IPS DF 4.7 (cell line): ENCODE results near the gene SLC1A7.

Experiments
- DNase-seq: peaks from one replicate; pipeline ENCODE4 v3.0.0-alpha.2; 2013; ENCODE audit warnings: low spot score; ENCODE audit errors: extremely low read depth

The SLC1A7 gene

GRCh38 chr1:53076721-53077598 is 65.5 kb downstream of the SLC1A7 start:
- no peak for DNase-seq

- DNase-seq, result no peak
These were observed 66.3 kb downstream of the SLC1A7 start for GRCh38 chr1:53076165-53076564.

DNA sequence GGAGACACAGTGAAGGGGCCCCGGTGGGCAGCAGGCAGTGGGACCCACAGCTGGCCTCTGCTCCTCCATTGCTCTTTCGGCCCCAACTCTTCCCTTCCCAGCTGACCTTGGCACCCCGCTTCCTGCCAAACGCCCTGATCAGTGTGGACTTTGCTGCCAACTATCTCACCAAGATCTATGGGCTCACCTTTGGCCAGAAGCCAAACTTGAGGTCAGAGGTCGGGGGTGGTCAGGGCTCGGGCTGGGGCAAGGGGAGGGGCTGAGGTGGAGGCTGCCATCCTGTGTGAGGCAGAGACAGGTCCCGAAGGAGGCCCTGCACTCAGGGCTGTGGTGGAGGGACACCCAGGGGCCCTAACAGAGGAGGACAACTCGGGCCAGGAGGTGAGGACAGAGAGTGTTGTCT is 66.7 kb downstream of the SLC1A7 start:
- no peak for DNase-seq

DNA sequence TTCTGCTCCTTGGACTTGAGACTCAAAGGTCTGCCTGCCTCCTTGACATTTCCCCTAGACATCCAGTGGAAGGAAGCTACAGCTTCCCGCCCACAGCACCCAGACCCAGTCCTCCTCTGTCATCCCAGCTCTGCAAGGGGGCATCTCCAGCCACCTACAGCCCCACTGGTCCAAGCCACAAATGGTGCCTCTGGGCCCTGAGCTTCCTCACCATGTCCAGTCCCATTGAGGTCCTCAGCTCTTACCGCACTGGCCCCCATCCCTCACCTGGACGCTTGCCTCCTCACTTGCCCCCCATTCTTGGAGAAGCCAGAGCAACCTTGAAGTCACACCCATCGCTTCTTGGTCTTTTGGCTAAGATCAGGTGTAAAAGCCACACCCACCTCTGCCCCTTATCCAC is 67.2 kb downstream of the SLC1A7 start:
- DNase-seq, result no peak

DNA sequence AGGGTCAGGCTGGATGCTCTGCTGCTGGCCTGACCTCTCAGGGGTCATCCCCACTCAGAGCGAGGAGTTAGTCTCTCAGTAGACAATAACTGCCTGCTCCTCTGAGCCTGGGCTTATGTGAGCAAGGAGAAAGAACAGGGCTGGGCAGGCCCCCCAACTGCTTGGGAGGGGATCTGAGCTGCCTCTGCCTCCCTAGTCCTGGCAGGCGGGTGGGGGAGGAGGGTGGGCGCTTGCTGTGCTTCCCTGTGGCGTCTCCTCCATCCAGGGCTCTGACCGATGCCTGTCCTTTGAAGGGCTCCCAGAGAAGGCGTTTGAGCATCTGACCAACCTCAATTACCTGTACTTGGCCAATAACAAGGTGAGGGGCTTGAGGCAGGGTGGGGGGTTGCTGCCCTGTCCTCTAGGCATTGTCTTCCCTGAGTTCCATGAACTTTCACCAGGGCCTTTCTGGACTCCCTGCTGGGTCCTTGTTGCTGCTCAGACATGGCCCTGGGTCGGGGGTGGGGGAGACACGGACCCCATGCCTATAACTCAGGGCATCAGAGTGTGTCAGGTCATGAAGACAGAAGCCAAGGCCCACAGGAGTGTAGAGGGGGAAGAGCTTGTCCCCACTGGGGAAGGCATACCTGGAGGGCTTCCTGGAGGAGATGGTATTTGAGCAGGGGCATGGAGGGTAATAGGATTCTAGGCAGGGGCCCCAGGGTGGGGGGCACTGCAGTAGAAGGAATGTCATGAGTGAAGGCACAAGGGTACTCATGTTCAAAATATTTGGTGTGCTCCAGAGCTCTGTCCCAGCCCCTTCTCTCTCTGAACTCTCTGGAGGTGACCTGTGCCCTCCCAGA is 67.9 kb downstream of the SLC1A7 start:
- DNase-seq, result no peak

- DNase-seq, result no peak
These were observed 68.5 kb downstream of the SLC1A7 start for GRCh38 chr1:53073868-53074311.

DNA sequence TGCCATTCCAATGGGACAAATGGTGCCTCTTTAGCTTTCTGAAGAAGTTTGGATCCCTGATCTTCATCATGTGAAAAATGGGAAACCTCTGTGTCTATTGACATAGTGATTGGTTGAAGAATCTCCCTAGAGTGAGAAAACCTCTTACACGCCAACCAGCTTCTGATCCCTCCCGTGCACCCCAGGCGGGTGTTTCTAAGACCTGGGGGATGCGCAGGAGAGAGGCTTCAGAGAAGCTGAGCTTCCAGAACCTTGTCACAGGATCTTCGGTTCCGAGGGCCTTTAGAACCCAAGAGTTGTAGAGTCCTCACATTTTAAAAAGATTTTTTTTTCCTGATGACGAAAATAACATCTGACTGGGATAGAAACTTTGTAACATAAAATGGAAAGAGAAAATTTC is 69.2 kb downstream of the SLC1A7 start:
- no peak for DNase-seq

DNA sequence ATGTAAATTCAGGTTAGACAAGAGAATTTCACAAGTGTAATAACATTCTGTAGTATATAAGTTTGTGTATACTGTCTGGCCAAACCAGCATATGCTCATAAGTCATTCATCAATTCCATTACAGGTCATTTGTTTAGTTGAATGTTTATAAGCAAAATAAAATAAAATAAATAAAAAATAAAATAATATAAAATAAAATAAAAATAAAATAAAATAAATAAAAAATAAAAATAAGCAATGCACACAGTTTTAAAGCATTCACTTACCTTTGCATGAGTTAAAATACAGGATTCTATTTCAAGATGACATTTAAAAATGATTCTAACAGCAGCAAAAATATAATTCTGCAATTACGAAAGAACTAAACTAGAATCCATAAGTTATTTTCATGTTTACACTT is 70.5 kb downstream of the SLC1A7 start:
- DNase-seq, result no peak

DNA sequence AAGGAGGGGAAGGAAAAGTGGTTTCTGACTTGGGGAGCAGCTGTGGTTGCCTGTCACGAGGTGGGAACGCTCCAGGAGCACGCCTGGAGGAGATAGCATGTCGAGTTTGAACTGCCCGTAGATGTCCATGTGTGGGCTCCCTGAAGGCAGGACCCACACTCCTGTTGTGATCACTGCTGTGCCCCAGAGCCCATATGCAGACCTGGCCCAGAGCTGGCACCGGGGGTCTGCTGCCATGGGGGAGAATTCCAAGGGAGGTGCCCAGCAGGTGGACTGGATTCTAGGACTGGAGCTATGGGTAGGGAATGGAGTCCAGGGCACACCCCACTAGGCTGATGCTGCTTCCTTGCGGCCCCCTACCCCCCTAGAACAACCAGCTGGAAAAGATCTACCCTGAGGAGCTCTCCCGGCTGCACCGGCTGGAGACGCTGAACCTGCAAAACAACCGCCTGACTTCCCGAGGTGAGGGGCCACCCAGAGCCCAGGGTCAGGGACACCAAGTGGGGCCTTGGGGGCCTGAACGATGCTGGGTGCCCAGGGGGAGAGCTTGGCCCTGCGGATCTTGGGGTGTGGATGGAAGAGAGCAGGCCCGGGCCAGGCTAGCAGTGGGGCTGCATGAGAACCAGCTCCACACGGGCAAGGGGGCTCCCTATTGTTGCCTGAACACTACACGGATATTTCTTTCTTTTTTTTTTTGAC is 71.1 kb downstream of the SLC1A7 start:
- DNase-seq, result no peak

DNA sequence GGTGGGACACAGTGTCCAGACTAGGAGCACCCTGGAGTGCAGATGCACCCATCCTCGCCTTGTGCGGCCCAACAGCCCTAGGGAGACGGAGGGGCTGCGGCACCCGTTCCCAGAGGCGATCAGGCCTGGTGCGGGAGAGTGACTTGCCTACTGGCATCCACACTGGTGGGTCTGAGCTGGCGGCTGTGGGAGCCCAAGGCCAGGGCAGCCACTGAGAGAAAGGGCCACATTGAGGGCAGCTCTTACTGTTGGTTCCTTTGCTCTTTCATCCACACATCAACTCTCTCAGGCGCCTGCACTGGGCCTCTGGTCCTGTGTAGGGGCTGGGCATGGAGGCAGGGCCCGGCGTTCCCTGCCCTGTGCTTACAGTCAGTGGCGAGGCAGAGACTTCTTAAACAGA is 71.8 kb downstream of the SLC1A7 start:
- DNase-seq, result no peak

DNA sequence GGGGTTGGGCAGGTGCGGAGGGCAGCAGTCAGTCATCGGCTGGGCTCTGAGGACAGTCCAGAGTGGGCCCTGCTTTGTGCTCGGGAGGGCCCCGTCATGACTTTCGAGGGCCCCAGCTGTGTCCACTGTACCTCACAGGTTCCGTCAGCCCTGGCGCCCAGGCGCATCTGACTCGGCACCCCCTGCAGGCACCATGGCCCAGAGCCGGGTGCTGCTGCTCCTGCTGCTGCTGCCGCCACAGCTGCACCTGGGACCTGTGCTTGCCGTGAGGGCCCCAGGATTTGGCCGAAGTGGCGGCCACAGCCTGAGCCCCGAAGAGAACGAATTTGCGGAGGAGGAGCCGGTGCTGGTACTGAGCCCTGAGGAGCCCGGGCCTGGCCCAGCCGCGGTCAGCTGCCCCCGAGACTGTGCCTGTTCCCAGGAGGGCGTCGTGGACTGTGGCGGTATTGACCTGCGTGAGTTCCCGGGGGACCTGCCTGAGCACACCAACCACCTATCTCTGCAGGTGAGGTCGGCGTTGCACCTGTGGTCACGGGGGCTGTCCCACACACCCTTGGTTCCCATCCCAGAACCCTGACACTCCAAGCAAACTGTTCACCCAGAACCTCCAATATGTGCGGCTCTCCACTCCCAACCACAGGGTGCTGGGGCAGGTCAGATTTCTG is 72.6 kb downstream of the SLC1A7 start:
- DNase-seq, result no peak

GRCh38 chr1:53069265-53069662 is 73.2 kb downstream of the SLC1A7 start:
- DNase-seq, result no peak

- no peak for DNase-seq
These were observed 73.9 kb downstream of the SLC1A7 start for GRCh38 chr1:53068314-53069099.

GRCh38 chr1:53067886-53068285 is 74.6 kb downstream of the SLC1A7 start:
- no peak for DNase-seq

DNA sequence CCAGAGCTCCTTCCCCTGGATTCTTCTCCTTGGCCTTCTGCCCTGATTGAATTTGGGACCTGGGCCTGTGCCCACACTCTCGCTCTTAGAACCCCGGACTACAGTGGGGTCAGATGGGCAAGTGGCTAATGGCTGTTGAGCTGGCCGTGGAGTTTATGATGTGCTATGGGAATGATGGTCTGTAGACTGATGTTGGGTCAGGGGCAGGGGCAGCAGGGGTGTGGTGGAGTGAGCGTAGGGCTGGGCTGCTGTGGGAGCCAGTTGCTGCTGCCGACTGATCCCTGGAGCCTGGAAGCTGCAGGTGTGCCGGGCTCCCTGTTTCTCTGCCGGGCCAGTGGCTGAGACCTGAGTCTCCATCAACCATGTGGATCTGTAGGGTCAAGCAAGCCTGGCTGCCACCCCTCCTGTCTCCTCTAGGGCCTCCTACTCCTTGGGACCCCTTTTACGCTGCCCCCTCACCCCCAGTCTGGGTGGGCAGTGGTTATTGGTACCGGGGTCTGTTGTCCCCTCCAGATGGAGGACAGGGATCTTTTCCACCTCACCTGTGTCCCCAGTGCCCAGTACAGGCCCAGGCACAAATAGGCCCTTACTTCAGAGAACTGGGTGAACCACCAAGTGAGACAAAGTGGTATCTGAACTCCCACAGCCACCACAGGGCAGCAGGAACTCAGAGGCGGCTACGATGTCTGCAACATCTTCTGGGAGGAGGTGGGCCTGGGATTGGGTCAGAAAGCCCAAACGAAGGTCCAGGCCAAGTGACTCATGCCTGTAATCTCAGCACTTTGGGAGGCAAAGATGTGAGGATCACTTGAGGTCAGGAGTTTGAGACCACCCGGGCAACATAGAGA is 75.3 kb downstream of the SLC1A7 start:
- no peak for DNase-seq

DNA sequence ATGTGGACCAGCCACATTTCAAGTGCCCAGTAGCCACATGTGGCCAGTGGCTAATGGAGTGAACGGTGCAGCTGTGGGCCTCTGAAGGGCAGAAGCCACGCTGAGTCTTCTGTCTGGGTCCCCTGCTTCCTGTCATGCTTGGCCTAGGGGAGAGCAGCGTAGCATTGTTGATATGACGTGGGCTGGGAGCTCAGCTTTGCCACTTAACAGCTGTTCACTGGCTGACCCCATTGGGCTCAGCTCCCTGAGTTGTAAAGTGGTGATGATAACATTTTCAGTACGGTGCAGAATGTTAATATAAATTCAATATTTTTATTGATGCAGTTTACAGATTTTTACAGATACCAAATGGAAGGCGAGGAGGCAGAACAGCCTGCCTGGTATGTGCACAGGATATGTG is 76.0 kb downstream of the SLC1A7 start:
- no peak for DNase-seq

- DNase-seq, result no peak
These were observed 77.0 kb downstream of the SLC1A7 start for GRCh38 chr1:53065391-53065790.

DNA sequence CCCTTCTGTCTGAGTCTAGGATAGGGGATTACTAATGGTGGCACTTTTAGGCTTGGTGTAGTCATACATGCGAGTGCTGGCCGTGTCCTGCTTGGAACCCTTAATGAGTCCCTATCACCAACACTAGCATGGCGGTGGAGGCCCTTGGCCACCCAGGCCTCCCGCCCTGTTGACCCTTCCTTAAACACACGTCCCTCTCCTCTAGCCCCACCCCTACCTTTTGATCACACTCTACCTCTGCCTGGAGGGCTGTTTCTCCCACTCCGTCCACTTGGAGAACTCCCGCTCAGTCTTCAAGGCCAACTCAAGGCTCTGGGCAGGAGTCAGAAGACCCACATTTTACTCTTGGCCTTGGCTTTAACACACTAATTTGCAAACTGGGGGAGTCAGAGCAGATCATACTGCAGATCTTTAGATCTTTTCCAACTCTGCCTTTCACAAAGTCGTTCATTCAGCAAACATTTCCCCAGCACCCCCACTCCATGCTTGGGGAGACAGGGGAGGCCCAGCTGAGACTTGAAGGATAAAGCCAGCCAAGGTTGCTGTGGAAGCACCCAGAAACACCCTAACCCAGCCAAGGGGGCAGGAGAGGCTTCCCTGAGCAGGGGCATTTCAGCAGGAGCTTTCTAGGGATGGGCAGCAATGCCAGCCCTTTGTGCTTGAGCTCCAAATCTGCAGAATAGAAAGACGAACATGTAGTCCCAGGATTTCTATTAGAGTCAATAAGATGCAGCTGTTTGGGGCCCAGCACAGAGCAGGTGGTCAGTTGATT is 78.5 kb downstream of the SLC1A7 start:
- DNase-seq, result no peak
